Kidney capillary endothelial cell (primary cell): ENCODE data around the gene NID2.
A peak's percentile ranks its signal among the peaks of the same experiment; 100 is the strongest.

Experiments
- DNase-seq: peaks from one replicate; pipeline ENCODE4 v3.0.0-alpha.2; 2018; ENCODE audit warnings: low spot score

NID2 gene

DNA sequence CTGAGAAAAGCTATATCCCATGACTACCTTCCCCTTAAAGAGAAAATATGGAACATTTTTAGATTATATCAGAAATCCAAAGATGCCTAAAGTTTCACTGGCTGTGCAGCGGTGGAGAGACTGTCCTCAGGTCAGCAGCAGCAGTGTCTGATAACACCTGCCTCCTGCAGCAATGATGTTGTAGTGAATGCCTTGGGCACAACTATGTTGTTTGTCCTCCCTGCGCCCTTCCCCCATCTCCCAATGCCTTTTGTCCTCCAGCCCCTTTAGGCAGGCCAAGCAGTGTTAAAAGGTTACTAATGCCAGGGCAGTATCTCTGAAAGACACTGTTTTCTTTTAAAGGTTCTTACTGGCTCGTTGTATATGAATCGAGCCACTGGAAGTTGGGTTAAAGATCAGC is 66.3 kb downstream of the NID2 start:
- no peak for DNase-seq

DNA sequence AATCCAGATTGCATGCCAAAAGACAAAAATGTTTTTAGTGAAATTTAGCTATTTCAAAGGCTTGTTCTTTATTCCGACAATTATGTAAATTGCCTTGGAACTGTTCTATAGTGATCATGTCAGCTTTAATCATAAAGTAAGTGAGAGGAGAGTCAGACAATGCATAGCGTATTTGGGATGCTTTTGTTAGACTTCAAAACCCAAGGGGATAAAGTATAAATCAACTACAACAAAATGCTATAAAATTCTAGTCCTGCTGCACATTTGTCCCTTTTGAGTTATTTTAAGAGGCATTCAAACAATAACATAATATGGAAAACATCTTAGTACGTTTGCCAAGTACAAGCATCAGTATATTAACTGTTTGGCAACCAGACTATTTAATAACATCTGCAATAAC is 68.2 kb downstream of the NID2 start:
- DNase-seq, result no peak

DNA sequence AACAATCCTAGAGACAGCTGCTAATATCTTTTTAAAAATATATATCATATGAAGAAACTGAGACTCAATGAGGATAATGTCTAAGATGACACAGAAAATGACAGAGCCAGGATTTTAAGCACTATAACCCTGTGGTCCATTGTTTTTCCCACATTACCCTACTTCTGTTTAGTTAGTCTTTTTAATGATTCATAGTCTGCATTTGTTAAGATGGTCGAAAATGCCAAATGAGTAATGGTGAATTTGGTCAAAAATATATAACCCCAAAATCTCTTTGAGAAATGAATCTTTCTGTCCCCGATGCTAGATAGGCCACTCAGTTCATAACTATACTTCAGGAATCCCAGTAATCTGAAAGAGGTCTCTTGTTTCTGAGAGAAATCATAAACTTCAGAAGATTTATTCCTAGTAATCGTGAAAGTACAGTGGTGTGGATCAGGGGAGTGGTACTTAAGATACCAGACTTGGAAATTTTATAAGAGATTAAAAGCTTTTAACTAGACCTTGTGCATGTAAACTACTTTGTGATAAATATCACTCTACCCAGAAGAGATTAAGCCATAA is 68.8 kb downstream of the NID2 start:
- DNase-seq, result no peak

DNA sequence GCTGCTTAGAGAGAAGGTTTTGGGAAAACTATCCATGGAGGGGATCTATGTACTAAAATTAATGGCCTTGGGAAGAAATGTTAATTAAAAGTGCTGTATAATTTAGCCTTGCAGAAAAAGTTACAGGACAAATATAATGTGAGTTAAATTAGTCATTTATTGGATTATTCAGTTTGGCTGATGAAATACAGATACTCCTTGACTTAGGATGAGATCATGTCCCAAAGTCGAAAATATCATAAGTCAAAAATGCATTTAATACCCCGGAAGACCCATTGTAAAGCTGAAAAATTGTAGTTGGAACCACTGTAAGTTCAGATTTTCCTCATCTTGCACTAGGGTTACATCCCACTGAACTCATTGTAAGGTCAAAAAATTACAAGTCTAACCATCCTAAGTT is 69.8 kb downstream of the NID2 start:
- DNase-seq, result no peak

DNA sequence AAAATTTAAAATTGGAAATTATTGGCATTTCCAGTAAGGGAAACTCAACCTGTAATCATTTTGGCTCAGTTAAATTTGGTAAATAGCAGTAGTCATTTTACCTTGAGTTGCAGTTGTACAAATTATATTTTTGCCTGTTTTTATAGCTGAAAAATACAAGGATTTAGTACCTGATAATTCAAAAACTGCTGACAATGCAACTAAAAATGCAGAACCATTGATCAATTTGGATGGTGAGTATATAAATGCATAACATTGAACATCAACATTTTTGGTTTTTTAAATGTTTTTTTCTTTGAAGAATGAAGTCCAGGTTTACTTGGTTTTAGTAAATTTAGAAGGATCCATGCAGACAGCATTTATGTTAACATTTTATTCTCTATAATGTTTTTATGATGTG is 70.5 kb downstream of the NID2 start:
- no peak for DNase-seq

DNA sequence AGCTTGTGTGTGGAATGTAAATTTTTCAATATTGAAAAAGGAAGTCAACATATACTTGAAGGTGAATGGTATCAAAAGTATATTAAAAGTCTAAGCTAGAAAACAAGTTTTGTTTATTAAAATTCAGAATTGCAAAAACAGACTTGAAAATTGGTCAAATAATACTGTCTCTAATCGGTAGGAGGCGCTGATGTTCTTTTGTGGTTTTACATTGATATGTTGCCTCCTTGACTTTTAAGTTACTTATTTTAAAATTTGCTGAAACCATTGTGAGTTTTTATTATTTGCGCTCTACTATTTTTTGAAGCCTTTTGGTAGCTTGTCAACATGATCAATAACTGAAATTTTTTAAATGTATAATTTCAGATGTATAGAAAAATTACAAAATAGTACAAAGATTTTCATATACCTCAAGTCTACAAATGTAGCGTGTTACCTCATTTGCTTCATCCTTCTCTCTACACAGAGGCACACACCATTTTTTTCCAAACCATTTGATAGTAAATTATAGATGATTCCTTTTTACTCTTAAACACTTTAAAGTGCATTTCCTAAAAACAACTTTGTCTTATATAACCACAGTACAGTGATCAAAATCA is 72.6 kb downstream of the NID2 start:
- DNase-seq, result peak; percentile 60

DNA sequence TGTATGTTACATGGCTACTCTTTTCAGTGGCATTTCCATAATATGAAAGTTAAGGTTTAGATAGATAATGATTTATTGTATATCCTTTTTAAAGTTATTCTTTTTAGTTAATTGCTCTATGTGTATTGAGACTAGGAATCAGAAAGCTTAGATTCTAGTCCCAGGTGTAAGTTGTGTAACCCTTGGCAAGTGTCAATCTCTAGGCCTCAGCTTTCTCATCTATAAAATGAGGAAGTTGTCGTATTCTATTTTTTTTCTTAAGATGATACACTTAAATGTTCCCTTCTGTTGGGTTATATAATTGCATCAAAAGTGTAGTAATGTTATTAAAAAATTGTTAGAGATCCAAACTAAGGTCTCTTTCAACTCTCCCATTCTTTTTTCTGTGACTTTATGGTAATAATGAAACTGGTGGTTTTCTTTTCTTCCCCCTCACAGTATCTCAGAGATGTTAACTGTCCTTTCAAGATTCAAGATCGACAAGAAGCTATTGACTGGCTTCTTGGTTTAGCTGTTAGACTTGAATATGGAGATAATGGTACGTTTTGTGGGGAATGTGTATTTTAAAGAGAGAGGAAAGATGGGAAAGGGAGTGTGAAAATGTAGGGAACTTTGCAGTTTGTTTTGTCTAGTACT is 75.5 kb downstream of the NID2 start:
- DNase-seq, result no peak

DNA sequence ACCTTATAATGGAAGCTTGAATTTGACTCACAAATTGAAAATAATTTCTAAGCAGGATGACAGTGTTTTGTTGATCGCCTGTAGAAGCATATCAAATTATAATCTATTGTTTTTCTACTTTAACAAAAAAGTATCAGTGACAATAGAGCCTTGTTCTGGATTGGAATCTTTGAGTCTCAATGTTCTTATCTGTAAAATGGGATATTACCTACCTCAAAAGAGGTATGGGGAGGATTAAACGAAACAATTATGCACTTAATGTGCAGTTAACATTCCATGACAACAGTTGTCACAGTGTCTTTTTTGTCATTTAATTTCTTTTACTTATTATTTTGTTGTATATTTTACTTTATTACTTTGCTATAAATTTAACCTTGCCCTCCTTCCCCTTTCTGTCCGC is 78.4 kb downstream of the NID2 start:
- DNase-seq, result no peak

DNA sequence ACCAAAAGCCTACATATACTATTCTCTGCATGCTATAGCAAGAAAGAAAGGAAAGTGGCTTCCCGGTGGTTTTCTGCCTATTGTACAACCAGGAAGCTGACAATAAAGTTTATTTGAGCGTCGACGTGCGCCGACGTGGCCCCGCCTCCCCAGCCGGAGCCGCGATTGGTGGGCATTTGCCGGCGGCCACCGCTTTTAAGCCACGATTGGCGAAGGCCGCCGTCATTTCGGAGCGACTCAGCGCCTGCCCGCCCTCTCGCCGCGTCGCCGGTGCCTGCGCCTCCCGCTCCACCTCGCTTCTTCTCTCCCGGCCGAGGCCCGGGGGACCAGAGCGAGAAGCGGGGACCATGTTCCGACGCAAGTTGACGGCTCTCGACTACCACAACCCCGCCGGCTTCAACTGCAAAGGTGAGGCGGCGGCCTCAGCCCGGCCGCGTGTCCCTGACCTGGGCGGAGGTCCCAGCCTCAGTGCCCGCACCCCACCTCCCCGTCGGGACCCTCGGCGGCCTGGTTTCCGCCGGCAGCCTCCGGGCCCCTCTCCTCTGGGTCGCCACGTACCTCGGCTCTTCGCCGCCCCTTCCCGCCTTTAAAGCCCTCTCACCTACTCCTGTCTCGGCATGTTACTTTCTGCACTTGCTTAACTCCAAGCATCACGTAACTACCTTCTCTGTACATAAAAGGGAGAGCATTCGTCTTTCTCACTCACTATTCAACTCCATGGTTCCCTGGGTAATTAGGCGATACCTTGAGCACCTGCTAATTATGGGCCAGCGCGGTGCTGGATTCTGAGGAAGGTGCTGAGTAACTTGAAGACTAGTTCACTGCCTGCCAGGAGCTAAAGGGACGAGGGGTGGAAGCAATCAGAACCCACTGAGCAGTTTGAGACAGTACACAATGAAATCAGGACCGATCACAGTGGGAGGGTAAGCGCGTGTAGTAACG is 79.3 kb downstream of the NID2 start, which contains the start of gene RTRAF:
Gene RTRAF, plus strand, starts transcription at position 254 of the 942 bp plus-strand sequence. Its CDS starts 94 bp downstream, at position 348.
- peak; percentile 90 for DNase-seq

DNA sequence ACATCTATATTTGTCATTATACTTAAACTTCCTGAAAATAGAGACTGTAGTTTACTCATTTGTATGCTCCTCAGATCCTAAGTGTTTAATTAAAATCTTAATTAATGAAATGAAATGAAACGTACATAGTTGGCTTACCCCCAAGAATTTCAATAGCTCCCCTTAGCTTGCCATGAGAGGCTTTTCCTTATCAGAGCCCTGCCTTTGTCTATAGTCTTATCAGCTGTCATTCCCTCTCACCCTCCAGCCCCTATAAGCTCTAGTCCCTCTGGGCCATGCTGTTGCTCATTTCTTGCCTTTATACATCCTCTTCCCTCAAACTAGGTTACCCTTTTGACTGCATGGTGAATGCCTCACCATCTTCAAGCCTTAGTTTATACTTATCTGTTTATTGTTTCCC is 80.6 kb downstream of the NID2 start:
- DNase-seq, result no peak

DNA sequence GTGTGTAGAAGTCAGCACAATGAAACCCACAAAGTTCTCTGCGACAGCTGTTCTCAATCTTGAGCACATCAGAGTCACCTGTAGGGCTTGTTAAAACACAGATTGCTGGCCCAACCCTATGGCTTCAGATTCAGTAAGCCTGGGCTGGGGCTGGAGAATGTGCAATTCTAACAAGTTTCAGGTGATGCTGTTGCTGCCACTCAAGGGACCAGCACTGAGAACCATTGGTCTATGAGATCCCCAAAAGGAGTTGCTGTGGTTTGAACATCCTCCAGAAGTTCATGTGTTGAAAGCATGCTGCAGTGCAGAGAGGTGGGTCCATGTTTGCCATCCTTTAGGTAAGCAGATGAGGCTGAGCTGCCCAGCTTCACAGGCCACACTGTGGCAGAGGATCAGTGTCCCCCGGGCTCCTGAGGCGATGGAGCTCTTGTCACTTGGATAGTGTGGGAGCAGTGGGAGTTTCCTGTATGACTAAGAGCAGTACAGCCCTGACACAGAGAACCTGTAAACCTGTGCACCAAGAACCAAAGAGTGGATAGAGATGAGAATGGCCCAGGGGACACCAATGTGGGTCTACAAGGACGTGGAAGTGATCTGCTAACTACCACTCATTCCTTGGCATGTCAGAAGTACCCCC is 87.5 kb downstream of the NID2 start:
- DNase-seq, result no peak

DNA sequence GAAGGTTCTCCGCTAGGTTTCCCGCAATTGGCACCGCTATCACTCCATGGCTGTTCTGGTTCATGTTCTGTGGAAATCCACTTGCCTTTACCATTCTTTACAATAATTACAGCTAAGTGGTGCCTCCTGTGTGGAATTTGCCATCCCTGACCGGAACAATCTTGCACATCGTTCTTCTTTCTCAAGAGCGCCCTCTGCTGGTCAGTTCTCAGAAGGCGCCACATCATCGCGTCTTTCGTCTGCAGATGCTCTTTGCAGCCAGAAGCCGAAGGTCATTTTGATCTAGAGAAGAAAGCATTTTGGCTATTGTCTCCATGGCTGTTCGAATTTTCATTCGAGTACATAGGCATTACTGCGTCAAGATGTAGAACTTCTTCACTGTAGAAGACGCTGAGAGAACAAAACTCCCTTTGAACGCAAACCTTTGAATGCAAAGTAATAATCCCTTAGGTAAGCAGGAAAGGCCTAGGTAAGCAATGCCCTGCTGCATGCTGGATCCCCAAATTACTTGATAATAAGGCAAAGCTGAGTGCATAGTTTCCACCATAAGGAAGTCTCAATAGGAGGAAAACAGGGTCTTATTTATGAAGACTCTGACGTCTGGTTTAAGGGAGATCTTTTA is 89.7 kb downstream of the NID2 start:
- peak; percentile 78 for DNase-seq

DNA sequence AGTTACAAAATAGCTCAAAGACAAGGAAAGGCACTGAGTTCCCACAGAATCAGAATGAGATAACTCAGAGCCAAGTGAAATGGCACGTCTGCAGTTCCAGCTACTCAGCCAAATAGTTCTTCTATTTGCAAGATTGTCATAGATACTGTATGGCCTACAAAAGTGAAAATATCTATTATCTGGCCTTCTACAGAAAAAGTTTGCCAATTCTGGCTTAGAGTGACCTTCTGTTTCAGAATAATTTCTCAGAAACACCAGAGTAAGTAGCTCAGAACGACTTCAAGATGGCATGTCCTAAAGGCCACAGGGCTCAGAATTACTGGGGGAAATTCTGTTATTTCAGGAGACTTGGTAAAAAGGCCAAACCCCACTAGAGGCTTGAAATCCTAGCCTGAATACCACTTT is 90.2 kb downstream of the NID2 start:
- DNase-seq, result no peak

DNA sequence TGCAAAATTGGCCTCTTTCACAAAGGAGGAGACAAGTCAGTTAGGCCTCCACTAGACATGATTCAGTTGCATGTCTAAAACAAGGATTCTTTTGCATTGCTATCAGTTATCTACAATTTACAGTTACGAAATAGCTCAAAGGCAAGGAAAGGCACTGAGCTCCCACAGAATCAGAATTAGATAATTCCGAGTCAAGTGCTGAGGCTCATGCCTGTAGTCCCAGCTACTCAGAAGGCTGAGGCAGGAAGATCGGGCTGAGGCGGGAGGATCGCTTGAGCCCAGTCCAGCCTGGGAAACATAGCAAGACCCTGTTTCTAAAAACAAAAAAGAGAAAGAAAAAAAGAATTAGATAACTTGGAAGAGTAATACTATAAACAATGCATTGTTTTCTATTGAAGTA is 91.8 kb downstream of the NID2 start:
- DNase-seq, result no peak

DNA sequence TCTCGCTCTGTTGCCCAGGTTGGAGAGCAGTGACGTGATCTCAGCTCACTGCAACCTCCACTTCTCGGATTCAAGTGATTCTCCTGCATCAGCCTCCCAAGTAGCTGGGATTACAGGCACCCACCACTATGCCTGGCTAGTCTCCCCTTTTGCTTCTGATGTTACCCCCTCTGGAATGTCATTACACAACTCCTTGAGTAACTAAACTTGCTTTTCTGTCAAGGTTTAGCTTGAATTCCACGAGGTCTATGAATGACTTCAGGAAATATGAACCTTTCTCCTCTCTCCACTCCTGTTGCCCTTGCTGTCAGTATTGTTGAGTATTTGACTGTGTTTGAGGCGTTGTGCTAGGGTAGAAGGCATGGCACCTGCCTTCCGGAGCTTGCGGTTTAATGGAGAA is 96.3 kb downstream of the NID2 start:
- DNase-seq, result no peak

DNA sequence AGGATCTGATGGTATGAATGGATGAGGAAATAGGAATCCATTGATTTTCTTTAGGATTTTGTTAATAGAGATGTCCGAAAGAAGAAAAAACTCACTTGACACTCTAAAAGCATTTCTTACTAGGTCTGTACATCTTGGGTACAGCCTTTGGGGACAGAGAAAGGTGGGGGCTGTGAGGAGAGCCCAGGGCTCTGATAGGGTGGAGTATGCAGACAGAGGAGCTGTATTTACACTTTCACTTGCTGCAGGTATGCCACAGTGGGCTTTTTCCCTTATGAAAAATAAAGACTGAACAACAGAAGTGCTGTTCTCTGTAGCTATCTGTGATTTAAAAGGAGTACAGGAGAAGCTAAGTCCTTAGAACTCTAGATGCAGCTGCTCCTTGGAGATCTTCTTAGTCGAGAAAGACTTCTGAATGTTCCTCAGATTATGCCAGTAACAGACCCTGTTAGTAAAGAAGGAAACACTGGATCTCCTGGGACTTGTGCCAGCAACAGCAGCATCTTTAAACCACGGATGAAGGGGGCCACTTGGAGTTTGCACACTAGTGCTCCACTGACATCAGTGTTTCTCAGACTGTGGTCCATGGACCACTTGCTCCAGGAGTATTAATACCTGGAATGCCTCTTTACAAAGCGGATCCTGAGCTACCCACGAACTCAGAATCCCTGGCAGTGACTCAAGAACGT is 98.9 kb downstream of the NID2 start:
- no peak for DNase-seq

DNA sequence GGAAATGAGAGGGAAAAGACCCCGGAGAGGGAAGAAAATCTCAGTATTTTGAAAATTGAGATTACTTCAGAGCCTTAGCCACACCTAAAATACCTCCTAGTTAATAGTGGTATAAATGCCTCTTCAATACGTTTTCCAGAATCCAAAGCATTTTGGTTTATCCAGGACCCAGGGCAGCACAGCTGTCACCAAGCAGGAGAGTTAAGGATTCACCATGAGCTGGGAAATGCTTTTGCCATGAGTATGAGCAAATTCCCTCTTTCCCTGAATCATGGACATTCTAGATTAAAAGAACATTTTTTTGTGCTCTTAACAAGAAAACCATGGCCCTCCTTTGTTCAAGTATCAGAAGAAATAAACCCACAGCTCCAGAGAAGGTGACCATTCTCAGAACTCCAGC is 101.3 kb downstream of the NID2 start:
- DNase-seq, result no peak

DNA sequence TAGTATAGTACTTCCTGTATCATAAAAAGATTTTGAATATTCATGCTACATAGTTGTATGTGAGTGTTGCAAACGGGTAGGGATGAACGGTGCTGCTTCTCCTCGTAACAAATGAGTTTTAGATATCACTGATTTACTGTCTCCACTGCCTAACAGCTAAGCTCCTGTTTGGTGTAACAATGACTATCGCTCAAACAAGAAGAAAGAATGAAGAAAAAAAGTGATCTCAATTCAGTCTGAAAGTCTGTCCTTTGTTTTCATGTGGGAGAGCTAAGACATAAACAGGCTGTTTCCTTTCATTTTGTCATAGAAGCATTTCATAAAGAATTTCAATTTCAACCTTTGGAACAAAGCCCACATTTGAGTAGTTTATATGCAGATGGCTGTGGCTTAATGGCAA is 105.6 kb downstream of the NID2 start:
- peak; percentile 6 for DNase-seq

DNA sequence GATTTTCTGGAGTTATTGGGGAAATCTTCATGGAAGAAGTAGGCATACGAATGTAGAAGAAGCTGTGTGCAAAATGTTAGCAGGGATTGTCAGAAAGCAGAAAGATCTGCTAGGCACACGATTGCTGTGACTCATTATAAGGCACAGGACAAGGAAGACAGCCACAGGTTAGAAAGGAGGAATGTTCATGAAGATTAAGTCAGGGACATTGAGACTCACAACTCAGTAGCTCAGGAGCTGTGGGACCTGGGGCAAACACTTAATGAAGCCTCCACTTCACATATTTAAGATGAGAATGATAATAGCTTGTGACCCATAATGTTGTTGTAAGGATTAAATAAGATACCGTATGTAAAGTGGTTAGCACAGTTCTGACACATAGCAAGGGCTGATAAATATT is 106.1 kb downstream of the NID2 start:
- peak; percentile 16 for DNase-seq

DNA sequence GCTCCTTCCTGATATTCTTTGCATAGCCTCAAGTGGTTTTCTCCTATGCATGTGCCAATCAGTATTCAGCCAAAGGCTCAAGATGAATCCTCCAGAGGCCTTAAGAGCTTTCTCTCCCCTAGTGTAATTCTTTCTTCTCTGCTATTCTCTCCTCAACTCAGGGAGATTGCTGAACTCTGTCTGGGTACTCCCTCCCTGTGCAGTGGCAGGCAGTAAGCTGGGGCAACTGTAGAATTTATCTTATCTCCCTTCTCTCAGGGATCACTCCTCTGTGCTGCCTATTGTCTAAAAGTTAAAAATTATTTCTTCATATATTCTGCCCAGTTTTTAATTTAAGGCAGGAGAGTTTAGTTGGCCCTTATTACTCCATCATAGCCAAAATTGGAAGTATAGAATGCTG is 108.0 kb downstream of the NID2 start:
- DNase-seq, result no peak

DNA sequence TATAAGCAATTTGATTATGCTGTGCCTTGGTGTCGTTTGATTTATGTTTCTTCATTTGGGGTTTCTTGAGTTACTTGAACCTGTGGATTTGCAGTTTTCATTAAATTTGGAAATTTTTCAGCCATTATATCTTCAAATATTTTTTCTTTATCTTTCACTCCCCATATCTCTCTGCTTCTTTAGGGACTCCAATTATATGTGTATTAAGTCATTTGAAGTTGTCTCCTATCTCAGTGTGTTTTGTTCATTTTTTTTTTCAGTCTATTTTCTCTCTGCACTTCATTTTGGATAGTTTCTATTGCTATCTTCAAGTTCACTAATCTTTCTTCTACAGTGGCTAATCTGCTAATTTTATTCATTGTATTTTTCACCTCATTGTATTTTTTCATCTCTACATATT is 108.9 kb downstream of the NID2 start:
- DNase-seq, result no peak
